ENCODE data around the gene KCNQ1. TPM values are rescaled to one million over a fixed set of nuclear protein-coding genes. Genes with fewer than 3 reads are reported as not detected.

KCNQ1 gene
- total RNA-seq, 1 experiment from 2014 or later: not detected

- Mint-ChIP-seq H3K9me3 (ENCODE audit: unreplicated experiment) (no peaks in the 10 kb centered on the region), H3K4me1 (ENCODE audit: insufficient read depth, unreplicated experiment) (no peaks in the 10 kb centered on the region), H3K4me3 (ENCODE audit: unreplicated experiment) (no peak overlapping the region), H3K27me3 (ENCODE audit: insufficient read depth, unreplicated experiment) (no peaks in the 10 kb centered on the region), H3K36me3 (ENCODE audit: insufficient read depth, unreplicated experiment) (peaks cover 10% of the 10 kb centered on the region), H3K27ac (ENCODE audit: low read depth, unreplicated experiment) (no peak overlapping the region)
- CTCF ChIA-PET: interaction anchor here (1.7 to 2.6 kb wide), 2 partner anchors 14 kb away, joined by 8 to 9 read pairs; no protein-coding TSS in a partner anchor
- no peak for DNase-seq (ENCODE audit: unreplicated experiment)
- POLR2A ChIA-PET: no interaction called here
- BruUV-seq (replicated peaks): no TSS peak
- intact Hi-C loops (cut with micrococcal nuclease): no loop called here
- TF ChIP-seq CTCF (IDR thresholded peaks at IDR 0.05; ENCODE audit: unreplicated experiment): no peak
Measured at GRCh38 chr11:2406878-2407410, 37.9 kb upstream of the KCNQ1 start.

GRCh38 chr11:2408671-2409070 is 36.1 kb upstream of the KCNQ1 start:
- H3K27me3 Mint-ChIP-seq (ENCODE audit: insufficient read depth, unreplicated experiment): no peaks in the 10 kb centered on the region
- BruUV-seq (replicated peaks): no TSS peak
- no peaks in the 10 kb centered on the region for H3K4me1 Mint-ChIP-seq (ENCODE audit: insufficient read depth, unreplicated experiment)
- no peaks in the 10 kb centered on the region for H3K9me3 Mint-ChIP-seq (ENCODE audit: unreplicated experiment)
- CTCF ChIA-PET: interaction anchor here (0.6 to 1.9 kb wide), 5 partner anchors 11 to 813 kb away, joined by 3 to 9 read pairs (median 3); no protein-coding TSS in a partner anchor
- DNase-seq (ENCODE audit: unreplicated experiment): no peak
- TF ChIP-seq CTCF (IDR thresholded peaks at IDR 0.05; ENCODE audit: unreplicated experiment): no peak
- intact Hi-C loops (cut with micrococcal nuclease): no loop called here
- peaks cover 2% of the 10 kb centered on the region for H3K36me3 Mint-ChIP-seq (ENCODE audit: insufficient read depth, unreplicated experiment)
- POLR2A ChIA-PET: interaction anchor here (0.6 to 1.7 kb wide), 2 partner anchors 8 to 10 kb away, joined by 3 to 5 read pairs; partner anchors contain the start of gene TSSC4
- no peak overlapping the region for H3K27ac Mint-ChIP-seq (ENCODE audit: low read depth, unreplicated experiment)
- no peak overlapping the region for H3K4me3 Mint-ChIP-seq (ENCODE audit: unreplicated experiment)

GRCh38 chr11:2409126-2409525 is 35.7 kb upstream of the KCNQ1 start:
- Mint-ChIP-seq H3K4me1 (ENCODE audit: insufficient read depth, unreplicated experiment) (no peaks in the 10 kb centered on the region), H3K27me3 (ENCODE audit: insufficient read depth, unreplicated experiment) (no peaks in the 10 kb centered on the region), H3K4me3 (ENCODE audit: unreplicated experiment) (no peak overlapping the region), H3K9me3 (ENCODE audit: unreplicated experiment) (no peaks in the 10 kb centered on the region), H3K27ac (ENCODE audit: low read depth, unreplicated experiment) (no peak overlapping the region), H3K36me3 (ENCODE audit: insufficient read depth, unreplicated experiment) (no peaks in the 10 kb centered on the region)
- no peak for TF ChIP-seq CTCF (IDR thresholded peaks at IDR 0.05; ENCODE audit: unreplicated experiment)
- no peak for DNase-seq (ENCODE audit: unreplicated experiment)
- ChIA-PET POLR2A (interaction anchor here (1.7 kb wide), 1 partner anchor 9 kb away, joined by 5 read pairs; the partner anchor contains the start of gene TSSC4), CTCF (interaction anchor here (0.6 to 1.9 kb wide), 3 partner anchors 10 to 814 kb away, joined by 3 to 7 read pairs (median 3); no protein-coding TSS in a partner anchor)
- intact Hi-C loops (cut with micrococcal nuclease): no loop called here
- no TSS peak for BruUV-seq (replicated peaks)

- H3K27me3 Mint-ChIP-seq (ENCODE audit: insufficient read depth, unreplicated experiment): no peaks in the 10 kb centered on the region
- no peak overlapping the region for H3K4me3 Mint-ChIP-seq (ENCODE audit: unreplicated experiment)
- ChIA-PET POLR2A (interaction anchor here (1.7 kb wide), 1 partner anchor 9 kb away, joined by 5 read pairs; the partner anchor contains the start of gene TSSC4), CTCF (interaction anchor here (0.7 to 1.9 kb wide), 3 partner anchors 10 to 106 kb away, joined by 3 to 7 read pairs (median 4); no protein-coding TSS in a partner anchor)
- DNase-seq (ENCODE audit: unreplicated experiment): no peak
- no peak for TF ChIP-seq CTCF (IDR thresholded peaks at IDR 0.05; ENCODE audit: unreplicated experiment)
- intact Hi-C loops (cut with micrococcal nuclease): no loop called here
- no peaks in the 10 kb centered on the region for H3K9me3 Mint-ChIP-seq (ENCODE audit: unreplicated experiment)
- no peaks in the 10 kb centered on the region for H3K36me3 Mint-ChIP-seq (ENCODE audit: insufficient read depth, unreplicated experiment)
- H3K27ac Mint-ChIP-seq (ENCODE audit: low read depth, unreplicated experiment): no peak overlapping the region
- no peaks in the 10 kb centered on the region for H3K4me1 Mint-ChIP-seq (ENCODE audit: insufficient read depth, unreplicated experiment)
- no TSS peak for BruUV-seq (replicated peaks)
Measured at GRCh38 chr11:2409611-2410468, 35.0 kb upstream of the KCNQ1 start.

Measured in MCF 10A (cell line).